GM19351 (cell line): ENCODE measurements around the gene PORCN.

Experiments
- ATAC-seq: cut with Tn5 transposase; IDR thresholded peaks from one replicate; pipeline ENCODE4 v1.9.1; 2021; ENCODE audit warnings: mild to moderate bottlenecking, moderate library complexity; ENCODE audit not compliant: unreplicated experiment

The PORCN gene

GRCh38 chrX:48508400-48509244 is at the start of gene PORCN:
TSS of gene PORCN (plus strand) at chrX:48508992. CDS start at chrX:48509821, 829 bp downstream.
- ATAC-seq: peak; percentile 78

GRCh38 chrX:48459483-48459882 is 49.3 kb upstream of the PORCN start:
- no peak for ATAC-seq

- ATAC-seq: no peak
Observed at GRCh38 chrX:48460031-48460430, 48.8 kb upstream of the PORCN start.

GRCh38 chrX:48460606-48461005 is 48.2 kb upstream of the PORCN start:
- no peak for ATAC-seq

- ATAC-seq: no peak
Observed at GRCh38 chrX:48461830-48462229, 47.0 kb upstream of the PORCN start.

GRCh38 chrX:48465336-48465933 is 43.4 kb upstream of the PORCN start:
- no peak for ATAC-seq

GRCh38 chrX:48466696-48467095 is 42.1 kb upstream of the PORCN start:
- ATAC-seq: no peak

GRCh38 chrX:48467281-48467761 is 41.5 kb upstream of the PORCN start:
- ATAC-seq: no peak

GRCh38 chrX:48468247-48468671 is 40.5 kb upstream of the PORCN start:
- ATAC-seq: peak; percentile 63

- ATAC-seq: peak; percentile 14
Observed at GRCh38 chrX:48468693-48469691, 39.8 kb upstream of the PORCN start.

GRCh38 chrX:48470110-48470832 is 38.5 kb upstream of the PORCN start, which contains the start of gene SLC38A5:
TSS of gene SLC38A5 (minus strand) at chrX:48470260. CDS start at chrX:48467924, 2,336 bp downstream.
- no peak for ATAC-seq

- no peak for ATAC-seq
Observed at GRCh38 chrX:48470833-48471118, 38.0 kb upstream of the PORCN start.

- no peak for ATAC-seq
Observed at GRCh38 chrX:48471504-48471903, 37.3 kb upstream of the PORCN start.

- no peak for ATAC-seq
Observed at GRCh38 chrX:48472225-48472624, 36.6 kb upstream of the PORCN start.

GRCh38 chrX:48472851-48473703 is 35.7 kb upstream of the PORCN start:
- no peak for ATAC-seq

- no peak for ATAC-seq
Observed at GRCh38 chrX:48473704-48473990, 35.1 kb upstream of the PORCN start.

GRCh38 chrX:48474127-48474526 is 34.7 kb upstream of the PORCN start:
- no peak for ATAC-seq

- no peak for ATAC-seq
Observed at GRCh38 chrX:48474581-48474980, 34.2 kb upstream of the PORCN start.

- no peak for ATAC-seq
Observed at GRCh38 chrX:48475296-48475695, 33.5 kb upstream of the PORCN start.
